Sigmoid colon (tissue), 7 donors: ENCODE data around the gene ATXN1. TPM values are rescaled to one million over a fixed set of nuclear protein-coding genes. Genes with fewer than 3 reads are reported as not detected.

Source experiments
- DNase-seq: peaks from one replicate; pipeline ENCODE4 v3.0.0-alpha.2; 2019
- H3K27ac ChIP-seq, 4 donors: fragments of 200-600 bp; sonication (generic); one replicate each; pipeline ENCODE4 v1.5.1; 2016 to 2019; ENCODE audit warnings: mild to moderate bottlenecking in 1 of 4
- H3K27me3 ChIP-seq, 3 donors: fragments of 200-600 bp; sonication (generic); one replicate each; pipeline ENCODE4 v1.5.1; 2019; ENCODE audit warnings: mild to moderate bottlenecking in 1 of 3
- H3K36me3 ChIP-seq, 4 donors: fragments of 200-600 bp; sonication (generic); one replicate each; pipeline ENCODE4 v1.5.1; 2016 to 2019
- H3K4me1 ChIP-seq, 4 donors: fragments of 200-600 bp; sonication (generic); one replicate each; pipeline ENCODE4 v1.5.1; 2017 to 2019
- H3K4me3 ChIP-seq, 4 donors: fragments of 200-600 bp; sonication (generic); one replicate each; pipeline ENCODE4 v1.5.1; 2017 to 2019; ENCODE audit warnings: mild to moderate bottlenecking in 2 of 4, moderate library complexity in 1 of 4
- H3K9me3 ChIP-seq, 4 donors: fragments of 200-600 bp in 3 of 4; sonication (generic) in 3 of 4; one replicate each; pipeline versions ENCODE4 v1.5.1 to v1.6.1; 2013 to 2019
- CTCF ChIP-seq, 4 experiments: fragments of 450-650 bp in 3 of 4; fragments of 200-600 bp in 1 of 4; IDR thresholded peaks; one replicate each; pipeline ENCODE4 v1.5.1; 2016 to 2019; ENCODE audit warnings: antibody characterized with exemption in 4 of 4, mild to moderate bottlenecking in 3 of 4, moderate library complexity in 2 of 4
- EP300 ChIP-seq, 4 donors: sonication (generic); formaldehyde crosslinking; IDR thresholded peaks; one replicate each; pipeline ENCODE4 v1.6.1; 2017; ENCODE audit warnings: antibody characterized with exemption in 4 of 4
- POLR2A ChIP-seq, 2 donors: fragments of 450-650 bp; IDR thresholded peaks; one replicate each; pipeline ENCODE4 v1.6.1; 2016; ENCODE audit warnings: antibody characterized with exemption in 2 of 2, mild to moderate bottlenecking in 2 of 2, moderate library complexity in 2 of 2
- POLR2AphosphoS5 ChIP-seq, 4 donors: sonication (generic); formaldehyde crosslinking; IDR thresholded peaks; one replicate each; pipeline ENCODE4 v1.6.1; 2017; ENCODE audit warnings: antibody characterized with exemption in 4 of 4
- WGBS, 2 donors: extraction: QIAGEN DNeasy Blood & Tissue Kit; methylation state at CpG; one replicate each; pipeline ENCODE4 v1.1.7; 2013; 5-methylcytosine and 5-hydroxymethylcytosine counted together
- intact Hi-C: fragments of 100-400 bp; cut with DNase I; formaldehyde crosslinking; loops from one replicate; pipeline ENCODE4 v1.15.1; 2023
- polyA plus RNA-seq, 3 donors: library from polyadenylated mRNA; stranded (reverse); fragments of 200-250 nt; gene quantifications; one replicate each; pipeline ENCODE4 v1.2.3, GENCODE V29; 2013
- total RNA-seq, 4 donors: library from RNA; depleted of rRNA; stranded (reverse); fragments of >200 nt; gene quantifications; one replicate each; pipeline ENCODE4 v1.1.0, GENCODE V29; 2016
- donor health status: healthy with polysubstance abuse.
- donor health status: Bipolar disorder and iron deficiency.
- donor health status: healthy.

Gene ATXN1
- total and polyA plus RNA-seq, 7 donors = 4.8 to 95.3 (median 37.7) TPM

GRCh38 chr6:16511723-16512489 lies 249.4 kb downstream of the ATXN1 start:
- no peak for DNase-seq
- TF ChIP-seq POLR2AphosphoS5 (IDR thresholded peaks at IDR 0.05) = no peak
- TF ChIP-seq EP300 (IDR thresholded peaks at IDR 0.05) = no peak
- TF ChIP-seq CTCF (IDR thresholded peaks at IDR 0.05) = no peak
- TF ChIP-seq POLR2A (IDR thresholded peaks at IDR 0.05) = no peak
- Histone ChIP-seq H3K36me3 (peaks cover 0 to 5% (median 0%) of the 10 kb centered on the region in 4 donors), H3K4me1 (peaks cover 0 to 35% (median 27%) of the 10 kb centered on the region in 4 donors), H3K9me3 (no peaks in the 10 kb centered on the region), H3K27ac (peak overlapping the region in 2 of 4 donors; percentile 26 to 40), H3K4me3 (no peak overlapping the region), H3K27me3 (no peaks in the 10 kb centered on the region)
- intact Hi-C loops = loop anchor here (5.0 kb wide), 2 partner anchors 160 to 180 kb away; no protein-coding TSS in a partner anchor
- 21 to 43% methylated on average over 10 of the region's 10 CpGs for WGBS, 2 donors

- WGBS, 2 donors = 53 to 59% methylated on average over 4 of the region's 4 CpGs
Measured at GRCh38 chr6:16511040-16511660, 250.1 kb downstream of the ATXN1 start.

GRCh38 chr6:16510245-16510644 lies 251.0 kb downstream of the ATXN1 start:
- peaks cover 0 to 47% (median 39%) of the 10 kb centered on the region in 4 donors for H3K4me1 ChIP-seq
- TF ChIP-seq POLR2AphosphoS5 (IDR thresholded peaks at IDR 0.05) = no peak
- TF ChIP-seq POLR2A (IDR thresholded peaks at IDR 0.05) = no peak
- TF ChIP-seq CTCF (IDR thresholded peaks at IDR 0.05) = no peak
- no peak for TF ChIP-seq EP300 (IDR thresholded peaks at IDR 0.05)
- H3K27ac ChIP-seq = no peak overlapping the region
- no peaks in the 10 kb centered on the region for H3K9me3 ChIP-seq
- no peak for DNase-seq
- H3K4me3 ChIP-seq = no peak overlapping the region
- intact Hi-C loops = loop anchor here (5.0 kb wide), 2 partner anchors 162 to 178 kb away; no protein-coding TSS in a partner anchor
- H3K27me3 ChIP-seq = no peaks in the 10 kb centered on the region
- 89 to 95% methylated on average over 2 of the region's 2 CpGs for WGBS, 2 donors
- H3K36me3 ChIP-seq = no peaks in the 10 kb centered on the region

More at GRCh38 chr6:16511040-16511660, 250.1 kb downstream of the ATXN1 start:
- TF ChIP-seq POLR2A (IDR thresholded peaks at IDR 0.05) (no peak), CTCF (IDR thresholded peaks at IDR 0.05) (peak; percentile 10 to 52 (median 48)), EP300 (IDR thresholded peaks at IDR 0.05) (no peak)
- no peaks in the 10 kb centered on the region for H3K9me3 ChIP-seq
- no peak overlapping the region for H3K27ac ChIP-seq
- peaks cover 0 to under 1% (median 0%) of the 10 kb centered on the region in 4 donors for H3K36me3 ChIP-seq
- H3K4me3 ChIP-seq = no peak overlapping the region
- no peaks in the 10 kb centered on the region for H3K27me3 ChIP-seq
- intact Hi-C loops = loop anchor here (5.0 kb wide), 2 partner anchors 161 to 179 kb away; no protein-coding TSS in a partner anchor
- H3K4me1 ChIP-seq = peaks cover 0 to 38% (median 30%) of the 10 kb centered on the region in 4 donors
- no peak for DNase-seq

- Histone ChIP-seq H3K27me3 (no peaks in the 10 kb centered on the region), H3K36me3 (no peaks in the 10 kb centered on the region), H3K4me3 (no peak overlapping the region), H3K4me1 (peaks cover 0 to 54% (median 49%) of the 10 kb centered on the region in 4 donors), H3K27ac (no peak overlapping the region), H3K9me3 (no peaks in the 10 kb centered on the region)
- TF ChIP-seq CTCF (IDR thresholded peaks at IDR 0.05) (no peak), EP300 (IDR thresholded peaks at IDR 0.05) (no peak), POLR2AphosphoS5 (IDR thresholded peaks at IDR 0.05) (no peak), POLR2A (IDR thresholded peaks at IDR 0.05) (no peak)
- no peak for DNase-seq
- intact Hi-C loops = loop anchor here (10.0 kb wide), 1 partner anchor 456 kb away; no protein-coding TSS in a partner anchor
- 82 to 88% methylated on average over 1 of the region's 1 CpG for WGBS, 2 donors
Measured at GRCh38 chr6:16508959-16509358, 252.3 kb downstream of the ATXN1 start.
